ENCODE measurements around the gene RTN4R. TPM values are rescaled to one million over a fixed set of nuclear protein-coding genes. Genes with fewer than 3 reads are reported as not detected.
A peak's percentile ranks its signal among the peaks of the same experiment; 100 is the strongest.

Gene RTN4R
- total and polyA plus RNA-seq, 9 of the 15 experiments (the other 6 are each of a cell fraction or from before 2014, with no cell fraction given) = 0.04 to 2.8 (median 1.4) TPM; not detected in 3

GRCh38 chr22:20298803-20299745 is 31.0 kb upstream of the RTN4R start (continued):
- no peak; the same call in 1 of the 2 replicates for TF ChIP-seq ZNF740 (CRISPR knock-in tag; IDR thresholded peaks at IDR 0.05)
- no peak for TF ChIP-seq ZNF740 (tag; IDR thresholded peaks at IDR 0.05)
- 0 out of 2 replicates have a peak, but pooled peaks have one; percentile 23 for TF ChIP-seq ZC3H11A (IDR thresholded peaks at IDR 0.05; ENCODE audit: low read depth, low read length)
- TF ChIP-seq CREM (IDR thresholded peaks at IDR 0.05; ENCODE audit: low read depth) = 0 out of 2 replicates have a peak, but pooled peaks have one; percentile 30
- TF ChIP-seq USF1 (CRISPR knock-in tag; IDR thresholded peaks at IDR 0.05) = peak; percentile 77
- TF ChIP-seq C11orf30 (IDR thresholded peaks at IDR 0.05; ENCODE audit: low read depth) = no peak
- no peak for TF ChIP-seq CBFA2T3 (IDR thresholded peaks at IDR 0.05)
- TF ChIP-seq TCFL5 (CRISPR knock-in tag; conservative IDR thresholded peaks at IDR 0.05) = no peak
- TF ChIP-seq ZNF644 (tag; IDR thresholded peaks at IDR 0.05; ENCODE audit: low read depth) = no peak
- TF ChIP-seq ELF4 (CRISPR knock-in tag; IDR thresholded peaks at IDR 0.05) = peak; percentile 71
- TF ChIP-seq HINFP (tag; conservative IDR thresholded peaks at IDR 0.05; ENCODE audit: low read depth) = no peak
- no peak for TF ChIP-seq MAFF (IDR thresholded peaks at IDR 0.05; ENCODE audit: low read length)
- no peak for TF ChIP-seq ZNF589 (CRISPR knock-in tag; IDR thresholded peaks at IDR 0.05; ENCODE audit: low read depth)
- no peak for TF ChIP-seq BMI1 (IDR thresholded peaks at IDR 0.05; ENCODE audit: low read length)
- TF ChIP-seq RBM22 (IDR thresholded peaks at IDR 0.05; ENCODE audit: low read depth, low read length, poor library complexity, severe bottlenecking) = no peak
- no peak for TF ChIP-seq ZNF395 (CRISPR knock-in tag; IDR thresholded peaks at IDR 0.05)
- TF ChIP-seq CLOCK (CRISPR knock-in tag; IDR thresholded peaks at IDR 0.05; ENCODE audit: borderline replicate concordance) = no peak
- TF ChIP-seq HBP1 (CRISPR knock-in tag; IDR thresholded peaks at IDR 0.05) = peak; percentile 53; the same call in 1 of the 2 replicates

All from K562 (cell line).